ENCODE results near the gene KDM2B. TPM values are rescaled to one million over a fixed set of nuclear protein-coding genes. Genes with fewer than 3 reads are reported as not detected.

Gene KDM2B
- 85.5 and 93.8 TPM in 2 replicates for polyA plus RNA-seq
- polyA minus RNA-seq: 76.6 and 96.2 TPM in 2 replicates

DNA sequence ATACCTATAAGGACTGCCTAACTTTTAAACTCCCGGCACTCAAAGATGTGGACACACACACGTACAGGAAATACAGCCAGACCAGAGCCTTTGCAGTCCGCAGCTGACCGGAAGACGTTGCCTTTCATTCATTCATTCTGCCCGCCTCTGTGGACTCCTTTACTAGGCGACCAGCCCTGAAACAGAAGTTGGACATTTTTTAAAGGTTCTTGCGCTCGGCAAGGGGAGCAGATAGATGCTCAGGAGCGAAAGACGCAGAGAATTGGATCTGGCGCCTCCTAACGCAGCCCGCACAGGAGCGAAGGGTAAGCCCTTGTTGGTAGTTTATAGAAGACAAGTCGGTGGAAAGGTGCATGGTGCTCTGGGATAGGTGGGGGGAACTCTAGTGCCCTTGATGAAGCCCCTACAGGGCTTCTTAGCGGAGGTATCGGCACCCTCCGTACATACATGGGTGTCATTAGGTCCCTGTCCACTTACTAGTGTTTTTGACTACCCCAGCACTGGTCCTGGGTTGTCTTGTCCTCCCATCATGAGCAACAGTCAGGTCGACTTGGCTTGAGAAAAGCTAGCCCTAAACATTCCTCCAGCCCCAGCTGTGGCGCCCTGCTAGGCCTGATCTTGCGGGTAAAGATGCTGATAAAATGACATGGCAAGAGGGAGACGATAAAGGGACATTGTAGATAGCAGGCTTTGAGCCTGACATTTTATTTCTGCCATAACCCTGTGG lies at the start of gene KDM2B:
KDM2B (minus strand) TSS at position 65 of the 727 bp plus-strand sequence. CDS start 112 bp downstream, outside the sequence.
- Histone ChIP-seq H3K27ac (ENCODE audit: low read length) (no peak within 1 kb of the TSS), H2AFZ (ENCODE audit: low read depth, low read length) (peak within 1 kb of the TSS; percentile 53)
- TF ChIP-seq, protein P1, sequence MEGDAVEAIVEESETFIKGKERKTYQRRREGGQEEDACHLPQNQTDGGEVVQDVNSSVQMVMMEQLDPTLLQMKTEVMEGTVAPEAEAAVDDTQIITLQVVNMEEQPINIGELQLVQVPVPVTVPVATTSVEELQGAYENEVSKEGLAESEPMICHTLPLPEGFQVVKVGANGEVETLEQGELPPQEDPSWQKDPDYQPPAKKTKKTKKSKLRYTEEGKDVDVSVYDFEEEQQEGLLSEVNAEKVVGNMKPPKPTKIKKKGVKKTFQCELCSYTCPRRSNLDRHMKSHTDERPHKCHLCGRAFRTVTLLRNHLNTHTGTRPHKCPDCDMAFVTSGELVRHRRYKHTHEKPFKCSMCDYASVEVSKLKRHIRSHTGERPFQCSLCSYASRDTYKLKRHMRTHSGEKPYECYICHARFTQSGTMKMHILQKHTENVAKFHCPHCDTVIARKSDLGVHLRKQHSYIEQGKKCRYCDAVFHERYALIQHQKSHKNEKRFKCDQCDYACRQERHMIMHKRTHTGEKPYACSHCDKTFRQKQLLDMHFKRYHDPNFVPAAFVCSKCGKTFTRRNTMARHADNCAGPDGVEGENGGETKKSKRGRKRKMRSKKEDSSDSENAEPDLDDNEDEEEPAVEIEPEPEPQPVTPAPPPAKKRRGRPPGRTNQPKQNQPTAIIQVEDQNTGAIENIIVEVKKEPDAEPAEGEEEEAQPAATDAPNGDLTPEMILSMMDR (IDR thresholded peaks at IDR 0.05; ENCODE audit: poor library complexity, severe bottlenecking): peak; percentile 32
- TF ChIP-seq SMC3 (conservative IDR thresholded peaks at IDR 0.05; ENCODE audit: poor library complexity): no peak

GRCh38 chr12:121628536-121628935 lies 47.7 kb upstream of the KDM2B start:
- H3K4me3 ChIP-seq (ENCODE audit: low read length): no peak overlapping the region
- H3K27me3 ChIP-seq (ENCODE audit: insufficient read depth, low read depth, low read length): no peaks in the 10 kb centered on the region
- H3K27ac ChIP-seq (ENCODE audit: low read length): no peak overlapping the region
- no peaks in the 10 kb centered on the region for H3F3A ChIP-seq (ENCODE audit: insufficient read depth, low read length, poor library complexity, severe bottlenecking)
- TF ChIP-seq EZH2 (IDR thresholded peaks at IDR 0.05; ENCODE audit: borderline replicate concordance, insufficient read depth, low read length, poor library complexity, severe bottlenecking) (no peak), REST (IDR thresholded peaks at IDR 0.05; ENCODE audit: borderline replicate concordance) (no peak), RAD21 (conservative IDR thresholded peaks at IDR 0.05) (no peak), SMC3 (conservative IDR thresholded peaks at IDR 0.05; ENCODE audit: poor library complexity) (no peak), POLR2AphosphoS5 (IDR thresholded peaks at IDR 0.05) (no peak), MXI1 (conservative IDR thresholded peaks at IDR 0.05; ENCODE audit: poor library complexity, severe bottlenecking) (no peak), EP300 (conservative IDR thresholded peaks at IDR 0.05; ENCODE audit: poor library complexity, severe bottlenecking) (no peak), TAF1 (IDR thresholded peaks at IDR 0.05; ENCODE audit: low read depth) (no peak)
- TF ChIP-seq, protein P1 (IDR thresholded peaks at IDR 0.05; ENCODE audit: poor library complexity, severe bottlenecking): no peak
- H4K20me1 ChIP-seq (ENCODE audit: insufficient read depth): no peaks in the 10 kb centered on the region
- H2AFZ ChIP-seq (ENCODE audit: low read depth, low read length): no peak overlapping the region
- H3K79me2 ChIP-seq (replicated peaks; ENCODE audit: insufficient read depth, low read length): no peaks in the 10 kb centered on the region
- no peaks in the 10 kb centered on the region for H3K36me3 ChIP-seq (ENCODE audit: insufficient read depth, low read length)
- H3K4me2 ChIP-seq (ENCODE audit: low read length): no peak overlapping the region
- no peak overlapping the region for H3K9ac ChIP-seq (ENCODE audit: low read length)
- H3K9me3 ChIP-seq (ENCODE audit: low read length): no peaks in the 10 kb centered on the region
- no peaks in the 10 kb centered on the region for H3K9me2 ChIP-seq (ENCODE audit: insufficient read depth, low read length)

More for the DNA sequence above, at the start of gene KDM2B:
- Histone ChIP-seq H3K27me3 (ENCODE audit: insufficient read depth, low read depth, low read length) (peaks cover 20% of the 10 kb centered on the region), H3K79me2 (replicated peaks; ENCODE audit: insufficient read depth, low read length) (no peaks in the 10 kb centered on the region), H3F3A (ENCODE audit: insufficient read depth, low read length, poor library complexity, severe bottlenecking) (peaks cover 4% of the 10 kb centered on the region), H3K9ac (ENCODE audit: low read length) (peak within 1 kb of the TSS; percentile 63), H3K4me3 (ENCODE audit: low read length) (peak within 1 kb of the TSS; percentile 71), H4K20me1 (ENCODE audit: insufficient read depth) (no peaks in the 10 kb centered on the region), H3K36me3 (ENCODE audit: insufficient read depth, low read length) (no peaks in the 10 kb centered on the region), H3K4me2 (ENCODE audit: low read length) (peak within 1 kb of the TSS; percentile 77), H3K9me3 (ENCODE audit: low read length) (no peaks in the 10 kb centered on the region), H3K9me2 (ENCODE audit: insufficient read depth, low read length) (no peaks in the 10 kb centered on the region)
